SK-N-SH (cell line): ENCODE measurements around the gene SRGAP3.

Source experiments
- CHD2 ChIP-seq: fragments of 150-350 bp; IDR thresholded peaks from 2 replicates; pipeline ENCODE4 v1.6.1; 2018; ENCODE audit warnings: low read length; ENCODE audit not compliant: partially characterized antibody
- CTCF ChIP-seq: fragments of 200-600 bp; sonication (generic); IDR thresholded peaks from 2 replicates; pipeline ENCODE4 v1.6.1; 2017; ENCODE audit warnings: antibody characterized with exemption, mild to moderate bottlenecking, moderate library complexity
- FOSL2 ChIP-seq: IDR thresholded peaks from 2 replicates; pipeline ENCODE4 v1.4.0; 2012; ENCODE audit warnings: low read depth, mild to moderate bottlenecking, moderate library complexity, borderline replicate concordance
- JUND ChIP-seq: IDR thresholded peaks from 2 replicates; pipeline ENCODE4 v1.4.0; 2012
- MAX ChIP-seq: IDR thresholded peaks from 2 replicates; pipeline ENCODE4 v1.4.0; 2012; ENCODE audit warnings: low read depth
- MEF2A ChIP-seq: IDR thresholded peaks from 2 replicates; pipeline ENCODE4 v1.4.0; 2012; ENCODE audit warnings: low read depth, borderline replicate concordance
- POLR2AphosphoS5 ChIP-seq: IDR thresholded peaks from 2 replicates; pipeline ENCODE4 v1.6.1; 2012; ENCODE audit warnings: low read depth, low read length
- RAD21 ChIP-seq: IDR thresholded peaks from 2 replicates; pipeline ENCODE4 v1.6.1; 2012; ENCODE audit warnings: mild to moderate bottlenecking, low read length
- RXRA ChIP-seq: IDR thresholded peaks from 2 replicates; pipeline ENCODE4 v1.4.0; 2012; ENCODE audit warnings: low read depth, mild to moderate bottlenecking, borderline replicate concordance
- SIN3A ChIP-seq: IDR thresholded peaks from 2 replicates; pipeline ENCODE4 v1.6.1; 2012; ENCODE audit warnings: low read depth, mild to moderate bottlenecking, low read length, moderate library complexity, borderline replicate concordance
- TAF1 ChIP-seq: IDR thresholded peaks from 2 replicates; pipeline ENCODE4 v1.6.1; 2012; ENCODE audit warnings: low read depth, mild to moderate bottlenecking, low read length, moderate library complexity, borderline replicate concordance
- TCF12 ChIP-seq: IDR thresholded peaks from 2 replicates; pipeline ENCODE4 v1.4.0; 2012
- YY1 ChIP-seq: IDR thresholded peaks from 2 replicates; pipeline ENCODE4 v1.4.0; 2012; ENCODE audit warnings: low read depth, mild to moderate bottlenecking

- TF ChIP-seq RXRA (no peak), CTCF (no peak), MEF2A (no peak), TAF1 (no peak), JUND (no peak), POLR2AphosphoS5 (no peak), YY1 (no peak), FOSL2 (no peak), SIN3A (no peak), RAD21 (no peak), CHD2 (no peak), MAX (no peak), TCF12 (no peak)
Measured at GRCh38 chr3:9125278-9125951, 124.0 kb downstream of the SRGAP3 start.
